ENCODE results near the gene MMP14. TPM values are rescaled to one million over a fixed set of nuclear protein-coding genes. Genes with fewer than 3 reads are reported as not detected.
A peak's percentile ranks its signal among the peaks of the same experiment; 100 is the strongest.

MMP14 gene
- total RNA-seq, 2 experiments from 2014 or later, result 2.8 to 9.0 TPM

DNA sequence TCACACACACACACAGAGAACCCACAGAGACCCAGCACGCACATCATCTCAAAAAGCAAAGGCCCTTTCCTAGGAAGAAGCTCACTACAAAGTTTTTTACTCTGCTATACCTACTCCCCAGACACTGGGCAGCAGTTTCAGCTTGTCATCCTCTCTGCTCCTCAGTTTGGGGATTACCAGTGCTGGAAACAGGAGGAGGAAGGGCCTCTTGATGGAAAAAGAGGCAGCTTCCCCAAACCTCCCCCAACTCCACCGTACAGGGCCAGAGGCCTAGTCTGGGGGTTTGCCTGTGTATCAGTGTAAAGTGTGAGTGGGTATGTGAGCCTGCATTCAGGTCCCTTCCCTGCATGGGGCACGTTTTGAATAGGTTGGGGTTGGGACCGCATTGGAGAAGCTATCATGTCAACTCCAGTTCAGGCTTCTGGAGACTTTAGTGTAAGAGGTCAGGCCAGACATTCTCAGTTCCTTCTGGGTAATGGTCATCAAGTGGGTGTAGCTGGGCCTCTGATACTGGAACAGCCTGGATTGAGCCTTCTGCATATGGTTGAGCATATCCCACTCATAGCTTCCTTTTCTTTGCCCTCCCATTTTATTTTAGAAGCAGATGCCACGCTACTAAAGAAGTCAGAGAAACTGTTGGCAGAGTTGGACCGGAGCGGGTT is 47.8 kb downstream of the MMP14 start:
- CTCF ChIA-PET (ENCODE audit: unreplicated experiment), result interaction anchor here (0.6 to 1.5 kb wide), 2 partner anchors 13 to 288 kb away, joined by 3 to 6 read pairs; partner anchors contain the start of gene LRP10
- Histone ChIP-seq H3K4me2 (ENCODE audit: low read length) (peak overlapping the region; percentile 79; the same call in 1 of the 2 replicates), H3K4me1 (ENCODE audit: insufficient read depth, low read length, poor library complexity, severe bottlenecking) (peaks cover 68% of the 10 kb centered on the region), H3K79me2 (ENCODE audit: insufficient read depth, low read depth, low read length) (no peaks in the 10 kb centered on the region), H3K4me3 (ENCODE audit: low read depth, low read length, poor library complexity, severe bottlenecking) (no peak overlapping the region), H2AFZ (ENCODE audit: low read length) (no peak overlapping the region), H4K20me1 (ENCODE audit: insufficient read depth, low read length) (no peaks in the 10 kb centered on the region), H3K9me3 (ENCODE audit: low read length) (no peaks in the 10 kb centered on the region), H3K9me2 (ENCODE audit: insufficient read depth, low read length) (no peaks in the 10 kb centered on the region), H3K36me3 (ENCODE audit: insufficient read depth, low read length) (peaks cover 7% of the 10 kb centered on the region; the same call in 1 of the 2 replicates), H3K27ac (ENCODE audit: low read depth, low read length, poor library complexity, severe bottlenecking) (peak overlapping the region; percentile 34)
- POLR2A ChIA-PET, result interaction anchor here (0.5 to 7.6 kb wide), 10 partner anchors 9 to 237 kb away, joined by 3 to 65 read pairs (median 4); partner anchors contain the start of genes LRP10 and OXA1L
- TF ChIP-seq EZH2phosphoT487 (IDR thresholded peaks at IDR 0.05; ENCODE audit: borderline replicate concordance, low read depth, low read length), result no peak
- TF ChIP-seq, protein P1, sequence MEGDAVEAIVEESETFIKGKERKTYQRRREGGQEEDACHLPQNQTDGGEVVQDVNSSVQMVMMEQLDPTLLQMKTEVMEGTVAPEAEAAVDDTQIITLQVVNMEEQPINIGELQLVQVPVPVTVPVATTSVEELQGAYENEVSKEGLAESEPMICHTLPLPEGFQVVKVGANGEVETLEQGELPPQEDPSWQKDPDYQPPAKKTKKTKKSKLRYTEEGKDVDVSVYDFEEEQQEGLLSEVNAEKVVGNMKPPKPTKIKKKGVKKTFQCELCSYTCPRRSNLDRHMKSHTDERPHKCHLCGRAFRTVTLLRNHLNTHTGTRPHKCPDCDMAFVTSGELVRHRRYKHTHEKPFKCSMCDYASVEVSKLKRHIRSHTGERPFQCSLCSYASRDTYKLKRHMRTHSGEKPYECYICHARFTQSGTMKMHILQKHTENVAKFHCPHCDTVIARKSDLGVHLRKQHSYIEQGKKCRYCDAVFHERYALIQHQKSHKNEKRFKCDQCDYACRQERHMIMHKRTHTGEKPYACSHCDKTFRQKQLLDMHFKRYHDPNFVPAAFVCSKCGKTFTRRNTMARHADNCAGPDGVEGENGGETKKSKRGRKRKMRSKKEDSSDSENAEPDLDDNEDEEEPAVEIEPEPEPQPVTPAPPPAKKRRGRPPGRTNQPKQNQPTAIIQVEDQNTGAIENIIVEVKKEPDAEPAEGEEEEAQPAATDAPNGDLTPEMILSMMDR (conservative IDR thresholded peaks at IDR 0.05; ENCODE audit: low read length), result no peak
- BruUV-seq (replicated peaks), result no TSS peak
- DNase-seq (ENCODE audit: low spot score), result no peak
- intact Hi-C loops (cut with micrococcal nuclease; ENCODE audit: unreplicated experiment), result no loop called here

DNA sequence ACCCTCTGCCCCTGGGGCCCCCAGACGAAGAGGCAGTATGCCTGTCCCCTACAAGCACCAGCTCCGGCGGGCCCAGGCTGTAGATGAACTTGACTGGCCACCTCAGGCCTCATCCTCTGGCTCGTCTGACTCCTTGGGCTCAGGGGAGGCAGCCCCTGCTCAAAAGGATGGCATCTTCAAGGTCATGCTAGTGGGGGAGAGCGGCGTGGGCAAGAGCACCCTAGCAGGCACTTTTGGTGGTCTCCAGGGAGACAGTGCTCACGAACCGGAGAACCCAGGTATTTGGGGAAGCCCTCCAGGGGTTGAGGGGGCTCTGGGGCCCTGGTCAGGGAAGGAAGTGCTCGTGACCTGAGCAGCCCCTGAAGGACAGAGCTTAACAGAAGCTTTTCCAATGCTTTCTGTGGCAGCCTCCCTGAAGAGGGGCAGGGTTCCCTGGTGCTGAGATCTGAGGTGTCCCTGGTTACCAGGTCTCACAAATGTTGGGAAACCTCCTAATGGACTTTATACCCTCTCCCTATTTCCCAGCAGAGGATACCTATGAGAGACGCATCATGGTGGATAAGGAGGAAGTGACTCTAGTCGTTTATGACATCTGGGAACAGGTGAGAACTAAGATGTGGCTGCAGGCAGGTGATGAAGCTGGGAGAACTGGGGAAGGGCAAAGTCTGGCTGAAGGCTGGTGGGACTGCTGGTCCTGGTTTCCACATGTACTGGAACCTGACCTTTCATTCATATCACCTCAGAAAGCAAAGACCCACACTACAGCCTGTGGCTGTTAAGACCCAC is 48.5 kb downstream of the MMP14 start:
- ChIA-PET CTCF (ENCODE audit: unreplicated experiment) (interaction anchor here (0.8 to 2.0 kb wide), 3 partner anchors 12 to 13 kb away, joined by 3 to 6 read pairs (median 5); partner anchors contain the start of gene LRP10), POLR2A (interaction anchor here (0.6 to 7.6 kb wide), 7 partner anchors 8 to 236 kb away, joined by 3 to 65 read pairs (median 5); partner anchors contain the start of genes LRP10, OXA1L and RBM23)
- H3K27ac ChIP-seq (ENCODE audit: low read depth, low read length, poor library complexity, severe bottlenecking), result no peak overlapping the region
- BruUV-seq (replicated peaks), result no TSS peak
- H2AFZ ChIP-seq (ENCODE audit: low read length), result no peak overlapping the region
- H3K9me3 ChIP-seq (ENCODE audit: low read length), result no peaks in the 10 kb centered on the region
- H3K4me3 ChIP-seq (ENCODE audit: low read depth, low read length, poor library complexity, severe bottlenecking), result no peak overlapping the region
- H3K4me1 ChIP-seq (ENCODE audit: insufficient read depth, low read length, poor library complexity, severe bottlenecking), result peaks cover 76% of the 10 kb centered on the region
- H3K9me2 ChIP-seq (ENCODE audit: insufficient read depth, low read length), result no peaks in the 10 kb centered on the region
- H4K20me1 ChIP-seq (ENCODE audit: insufficient read depth, low read length), result no peaks in the 10 kb centered on the region
- H3K79me2 ChIP-seq (ENCODE audit: insufficient read depth, low read depth, low read length), result no peaks in the 10 kb centered on the region
- TF ChIP-seq, protein P1 (conservative IDR thresholded peaks at IDR 0.05; ENCODE audit: low read length), result no peak
- TF ChIP-seq EZH2phosphoT487 (IDR thresholded peaks at IDR 0.05; ENCODE audit: borderline replicate concordance, low read depth, low read length), result no peak
- intact Hi-C loops (cut with micrococcal nuclease; ENCODE audit: unreplicated experiment), result loop anchor here (5.0 kb wide), 2 partner anchors 73 to 963 kb away; no protein-coding TSS in a partner anchor
- H3K36me3 ChIP-seq (ENCODE audit: insufficient read depth, low read length), result no peaks in the 10 kb centered on the region
- peak overlapping the region; percentile 79 for H3K4me2 ChIP-seq (ENCODE audit: low read length)
- DNase-seq (ENCODE audit: low spot score), result no peak
